Endodermal cell (in vitro differentiated cells): ENCODE results near the gene MUC16. TPM values are rescaled to one million over a fixed set of nuclear protein-coding genes. Genes with fewer than 3 reads are reported as not detected.

Experiments
- DNase-seq: peaks from one replicate; pipeline ENCODE4 v3.0.0-alpha.2; 2017
- H3K27ac ChIP-seq: 2 replicates; pipeline ENCODE4 v1.5.1; 2013; ENCODE audit warnings: mild to moderate bottlenecking, low read depth, low read length, moderate library complexity
- H3K27me3 ChIP-seq: 2 replicates; pipeline ENCODE4 v1.6.1; 2013; ENCODE audit warnings: mild to moderate bottlenecking, low read length, moderate library complexity; ENCODE audit not compliant: insufficient read depth, control insufficient read depth, poor library complexity, severe bottlenecking
- H3K36me3 ChIP-seq: 2 replicates; pipeline ENCODE4 v1.7.0; 2013; ENCODE audit warnings: mild to moderate bottlenecking, low read length, moderate library complexity; ENCODE audit not compliant: control insufficient read depth, insufficient read depth
- H3K4me1 ChIP-seq: one replicate; pipeline ENCODE4 v1.7.0; 2013; ENCODE audit warnings: low read length; ENCODE audit not compliant: control insufficient read depth, insufficient read depth
- H3K4me3 ChIP-seq: 2 replicates; pipeline ENCODE4 v1.5.1; 2013; ENCODE audit warnings: mild to moderate bottlenecking, low read length, moderate library complexity
- H3K9ac ChIP-seq: 2 replicates; pipeline ENCODE4 v1.6.1; 2013; ENCODE audit warnings: mild to moderate bottlenecking, low read length, moderate library complexity; ENCODE audit not compliant: poor library complexity, severe bottlenecking; ENCODE audit errors: extremely low read depth
- H3K9me3 ChIP-seq: 2 replicates; pipeline ENCODE4 v1.6.1; 2013; ENCODE audit warnings: mild to moderate bottlenecking, low read length, moderate library complexity; ENCODE audit not compliant: control insufficient read depth
- H3K27ac Mint-ChIP-seq: 2 replicates; pipeline ENCODE4 v1.8.0; 2020; ENCODE audit warnings: mixed read lengths
- H3K27me3 Mint-ChIP-seq: 2 replicates; pipeline ENCODE4 v1.8.0; 2021; ENCODE audit warnings: mild to moderate bottlenecking, mixed read lengths; ENCODE audit not compliant: insufficient read depth
- H3K36me3 Mint-ChIP-seq: 2 replicates; pipeline ENCODE4 v1.8.0; 2020; ENCODE audit warnings: low read depth, mixed read lengths
- H3K4me1 Mint-ChIP-seq: 2 replicates; pipeline ENCODE4 v1.8.0; 2020; ENCODE audit warnings: mixed read lengths
- H3K4me3 Mint-ChIP-seq: 2 replicates; pipeline ENCODE4 v1.8.0; 2020; ENCODE audit warnings: mild to moderate bottlenecking, moderate library complexity, mixed read lengths
- H3K9me3 Mint-ChIP-seq: 2 replicates; pipeline ENCODE4 v1.8.0; 2020; ENCODE audit warnings: mild to moderate bottlenecking, mixed read lengths
- WGBS, 2 experiments: methylation state at CpG; one replicate each; pipeline versions ENCODE4 v1.1.5 to v1.1.7; 2013; ENCODE audit warnings: missing lambda C conversion rate in 2 of 2, mixed read lengths in 1 of 2; ENCODE audit not compliant: insufficient coverage in 1 of 2, insufficient read length in 1 of 2; 5-methylcytosine and 5-hydroxymethylcytosine counted together
- total RNA-seq, 2 donors: library from RNA; stranded (reverse); fragmentation: NEBNext Ultra II Directional in 1 of 2; extraction: Animal tissue kit (Norgen Biotek cat#: 25700) in 1 of 2; gene quantifications; 2 replicates in 1 of 2; 3 replicates in 1 of 2; pipeline ENCODE4 v1.2.1, GENCODE V29; 2021
- TF ChIP-seq, protein P1 (sequence below): fragments of 200-600 bp; sonication (generic); conservative IDR thresholded peaks from 2 replicates; pipeline ENCODE4 v1.5.0; 2021; ENCODE audit warnings: antibody characterized with exemption, mild to moderate bottlenecking

MUC16 gene
- total RNA-seq, 2 donors from 2014 or later, result 0.13 to 0.40 TPM

DNA sequence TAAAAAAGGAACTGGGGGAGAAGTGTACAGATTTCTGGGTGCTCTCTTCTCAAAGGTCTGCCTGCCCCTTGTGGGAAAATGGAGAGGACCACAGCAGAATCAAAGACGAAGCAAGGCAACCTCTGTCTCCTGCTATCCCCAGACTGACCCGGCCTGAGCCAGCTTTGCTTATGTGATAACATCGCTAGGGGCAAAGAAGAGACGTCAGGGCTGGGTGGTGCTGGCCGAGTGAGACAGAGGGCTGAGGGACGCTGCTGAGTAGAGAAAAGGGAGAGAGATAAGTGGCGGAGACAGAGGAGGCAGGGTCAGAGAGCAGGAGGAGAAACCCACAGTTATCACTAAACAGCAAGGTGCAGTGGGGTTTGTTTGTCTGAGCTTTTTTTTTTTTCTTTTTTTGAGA is 4.6 kb upstream of the MUC16 start:
- H3K4me3 Mint-ChIP-seq, result no peak overlapping the region
- 69 to 100% methylated on average over 1 to 7 of the region's 7 CpGs for WGBS, 2 experiments
- Histone ChIP-seq H3K36me3 (no peaks in the 10 kb centered on the region), H3K9me3 (no peaks in the 10 kb centered on the region), H3K9ac (no peak overlapping the region), H3K4me3 (no peak overlapping the region), H3K4me1 (no peaks in the 10 kb centered on the region), H3K27ac (no peak overlapping the region), H3K27me3 (no peaks in the 10 kb centered on the region)
- no peaks in the 10 kb centered on the region for H3K9me3 Mint-ChIP-seq
- DNase-seq, result no peak
- no peaks in the 10 kb centered on the region for H3K27me3 Mint-ChIP-seq
- TF ChIP-seq, protein P1, sequence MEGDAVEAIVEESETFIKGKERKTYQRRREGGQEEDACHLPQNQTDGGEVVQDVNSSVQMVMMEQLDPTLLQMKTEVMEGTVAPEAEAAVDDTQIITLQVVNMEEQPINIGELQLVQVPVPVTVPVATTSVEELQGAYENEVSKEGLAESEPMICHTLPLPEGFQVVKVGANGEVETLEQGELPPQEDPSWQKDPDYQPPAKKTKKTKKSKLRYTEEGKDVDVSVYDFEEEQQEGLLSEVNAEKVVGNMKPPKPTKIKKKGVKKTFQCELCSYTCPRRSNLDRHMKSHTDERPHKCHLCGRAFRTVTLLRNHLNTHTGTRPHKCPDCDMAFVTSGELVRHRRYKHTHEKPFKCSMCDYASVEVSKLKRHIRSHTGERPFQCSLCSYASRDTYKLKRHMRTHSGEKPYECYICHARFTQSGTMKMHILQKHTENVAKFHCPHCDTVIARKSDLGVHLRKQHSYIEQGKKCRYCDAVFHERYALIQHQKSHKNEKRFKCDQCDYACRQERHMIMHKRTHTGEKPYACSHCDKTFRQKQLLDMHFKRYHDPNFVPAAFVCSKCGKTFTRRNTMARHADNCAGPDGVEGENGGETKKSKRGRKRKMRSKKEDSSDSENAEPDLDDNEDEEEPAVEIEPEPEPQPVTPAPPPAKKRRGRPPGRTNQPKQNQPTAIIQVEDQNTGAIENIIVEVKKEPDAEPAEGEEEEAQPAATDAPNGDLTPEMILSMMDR, result no peak
- no peaks in the 10 kb centered on the region for H3K4me1 Mint-ChIP-seq
- no peak overlapping the region for H3K27ac Mint-ChIP-seq
- H3K36me3 Mint-ChIP-seq, result no peaks in the 10 kb centered on the region

DNA sequence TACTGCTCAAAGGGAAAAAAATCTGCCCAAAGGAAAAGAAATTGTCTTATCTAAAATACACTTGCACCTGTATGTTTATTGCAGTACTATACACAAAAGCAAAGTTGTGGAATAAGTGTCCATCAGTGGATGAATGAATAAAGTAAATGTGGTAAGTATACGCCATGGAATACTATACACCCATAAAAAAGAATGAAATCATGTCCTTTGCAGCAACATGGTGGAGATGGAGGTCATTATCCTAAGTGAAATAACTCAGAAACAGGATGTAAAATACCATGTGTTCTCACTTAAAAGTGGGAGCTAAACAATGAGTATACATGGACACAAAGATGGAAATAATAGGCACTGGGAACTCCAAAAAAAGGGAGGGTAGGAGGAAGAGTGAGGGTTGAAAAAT is 3.8 kb upstream of the MUC16 start:
- Histone ChIP-seq H3K27me3 (no peaks in the 10 kb centered on the region), H3K27ac (no peak overlapping the region), H3K36me3 (no peaks in the 10 kb centered on the region), H3K9ac (no peak overlapping the region), H3K4me1 (no peaks in the 10 kb centered on the region), H3K4me3 (no peak overlapping the region), H3K9me3 (no peaks in the 10 kb centered on the region)
- TF ChIP-seq, protein P1, result no peak
- Mint-ChIP-seq H3K36me3 (no peaks in the 10 kb centered on the region), H3K4me3 (no peak overlapping the region), H3K27me3 (no peaks in the 10 kb centered on the region), H3K9me3 (no peaks in the 10 kb centered on the region), H3K4me1 (no peaks in the 10 kb centered on the region), H3K27ac (no peak overlapping the region)
- no peak for DNase-seq
- 100% methylated on average over 1 of the region's 1 CpG; no CpG with 5 or more reads in 1 of the 2 experiments for WGBS, 2 experiments

GRCh38 chr19:9011875-9012274 is 1.7 kb upstream of the MUC16 start:
- Mint-ChIP-seq H3K27ac (no peak overlapping the region), H3K9me3 (no peaks in the 10 kb centered on the region)

More at GRCh38 chr19:9011875-9012274, 1.7 kb upstream of the MUC16 start:
- H3K27ac ChIP-seq, result no peak overlapping the region
- no peak overlapping the region for H3K9ac ChIP-seq
- no peaks in the 10 kb centered on the region for H3K9me3 ChIP-seq
- no peaks in the 10 kb centered on the region for H3K27me3 Mint-ChIP-seq
- DNase-seq, result no peak
- no peak overlapping the region for H3K4me3 Mint-ChIP-seq
- TF ChIP-seq, protein P1, result no peak
- H3K4me3 ChIP-seq, result no peak overlapping the region
- no peaks in the 10 kb centered on the region for H3K27me3 ChIP-seq
- no peaks in the 10 kb centered on the region for H3K36me3 Mint-ChIP-seq
- 83% methylated on average over 2 of the region's 2 CpGs; no CpG with 5 or more reads in 1 of the 2 experiments for WGBS, 2 experiments
- H3K4me1 Mint-ChIP-seq, result no peaks in the 10 kb centered on the region
- H3K36me3 ChIP-seq, result no peaks in the 10 kb centered on the region
- H3K4me1 ChIP-seq, result no peaks in the 10 kb centered on the region
